GM10266 (cell line): ENCODE measurements around the gene AKNA.

Experiments used
- DNase-seq: peaks from one replicate; pipeline ENCODE4 v3.0.0; 2012; ENCODE audit errors: extremely low spot score
- CTCF ChIP-seq: IDR thresholded peaks from 2 replicates; pipeline ENCODE4 v1.5.1; 2012; ENCODE audit warnings: mild to moderate bottlenecking, low read depth; ENCODE audit not compliant: control insufficient read depth, insufficient read depth; ENCODE audit errors: missing control alignments

AKNA gene

GRCh38 chr9:114416906-114417305 is 29.1 kb upstream of the AKNA start:
- no peak for DNase-seq
- no peak for TF ChIP-seq CTCF

- no peak for TF ChIP-seq CTCF
- no peak for DNase-seq
Observed at GRCh38 chr9:114416290-114416689, 28.5 kb upstream of the AKNA start.

- DNase-seq = no peak
- no peak for TF ChIP-seq CTCF
Observed at GRCh38 chr9:114414346-114414745, 26.6 kb upstream of the AKNA start.

- peak; percentile 38 for DNase-seq
- no peak for TF ChIP-seq CTCF
Observed at GRCh38 chr9:114413861-114414301, 26.1 kb upstream of the AKNA start.

DNA sequence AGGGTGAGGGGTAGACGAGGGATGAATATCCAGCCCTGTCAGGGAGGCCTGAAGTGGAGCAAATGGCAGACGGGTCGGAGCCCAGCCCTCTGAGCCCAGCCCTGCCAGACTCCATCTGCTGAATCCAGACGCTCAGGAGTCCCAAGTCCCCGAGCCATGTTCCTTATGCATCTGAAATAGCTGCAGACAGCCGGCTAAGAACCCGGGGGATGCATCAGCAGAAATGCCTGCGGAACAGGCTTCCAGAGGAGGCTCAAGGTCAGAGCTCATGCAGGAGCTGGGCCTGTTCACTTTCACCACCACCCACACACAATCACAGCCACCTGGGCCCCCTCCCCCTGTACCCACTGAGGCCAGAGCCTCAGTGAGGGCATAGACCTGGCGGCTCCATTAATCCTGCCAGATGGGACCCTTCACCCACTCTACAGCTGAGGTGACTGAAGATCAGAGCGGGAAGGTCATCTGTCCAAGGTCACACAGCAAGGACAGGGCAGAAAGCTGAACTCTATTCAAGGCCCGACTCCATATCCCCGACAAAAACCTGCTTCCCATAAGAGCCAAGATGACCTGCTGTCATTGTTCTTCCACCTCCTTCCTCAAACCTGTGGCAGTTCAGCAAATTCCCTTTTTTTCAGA is 24.4 kb upstream of the AKNA start:
- no peak for TF ChIP-seq CTCF
- no peak for DNase-seq

- TF ChIP-seq CTCF = no peak
- no peak for DNase-seq
Observed at GRCh38 chr9:114411452-114411851, 23.7 kb upstream of the AKNA start.

DNA sequence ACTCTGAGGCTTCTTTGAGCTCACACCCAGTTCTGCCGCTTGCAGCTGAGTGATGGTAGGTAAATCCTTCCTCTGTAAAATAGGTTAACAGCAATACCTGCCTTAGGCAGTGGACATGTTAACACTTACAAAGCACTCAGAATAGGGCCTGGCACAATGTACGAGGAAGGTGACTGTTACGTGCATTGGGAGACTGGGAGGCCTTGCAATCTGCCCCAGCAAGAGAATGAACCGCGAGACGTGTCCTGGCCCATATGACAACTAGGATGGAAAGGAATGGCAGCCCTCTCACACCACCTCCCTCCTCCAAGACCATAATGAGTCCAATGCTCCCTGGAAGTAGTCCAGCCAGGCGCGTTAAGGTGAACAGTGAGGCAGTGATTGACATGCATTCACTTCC is 23.1 kb upstream of the AKNA start:
- DNase-seq = no peak
- no peak for TF ChIP-seq CTCF
